ENCODE results near the gene S100A3.
A peak's percentile ranks its signal among the peaks of the same experiment; 100 is the strongest.

Gene S100A3

GRCh38 chr1:153547560-153548551 lies 1.2 kb downstream of the S100A3 start:
- no peak for DNase-seq

GRCh38 chr1:153546796-153547559 lies 2.1 kb downstream of the S100A3 start:
- no peak for DNase-seq

- no peak for DNase-seq
These were observed 2.7 kb downstream of the S100A3 start for GRCh38 chr1:153546371-153546770.

DNA sequence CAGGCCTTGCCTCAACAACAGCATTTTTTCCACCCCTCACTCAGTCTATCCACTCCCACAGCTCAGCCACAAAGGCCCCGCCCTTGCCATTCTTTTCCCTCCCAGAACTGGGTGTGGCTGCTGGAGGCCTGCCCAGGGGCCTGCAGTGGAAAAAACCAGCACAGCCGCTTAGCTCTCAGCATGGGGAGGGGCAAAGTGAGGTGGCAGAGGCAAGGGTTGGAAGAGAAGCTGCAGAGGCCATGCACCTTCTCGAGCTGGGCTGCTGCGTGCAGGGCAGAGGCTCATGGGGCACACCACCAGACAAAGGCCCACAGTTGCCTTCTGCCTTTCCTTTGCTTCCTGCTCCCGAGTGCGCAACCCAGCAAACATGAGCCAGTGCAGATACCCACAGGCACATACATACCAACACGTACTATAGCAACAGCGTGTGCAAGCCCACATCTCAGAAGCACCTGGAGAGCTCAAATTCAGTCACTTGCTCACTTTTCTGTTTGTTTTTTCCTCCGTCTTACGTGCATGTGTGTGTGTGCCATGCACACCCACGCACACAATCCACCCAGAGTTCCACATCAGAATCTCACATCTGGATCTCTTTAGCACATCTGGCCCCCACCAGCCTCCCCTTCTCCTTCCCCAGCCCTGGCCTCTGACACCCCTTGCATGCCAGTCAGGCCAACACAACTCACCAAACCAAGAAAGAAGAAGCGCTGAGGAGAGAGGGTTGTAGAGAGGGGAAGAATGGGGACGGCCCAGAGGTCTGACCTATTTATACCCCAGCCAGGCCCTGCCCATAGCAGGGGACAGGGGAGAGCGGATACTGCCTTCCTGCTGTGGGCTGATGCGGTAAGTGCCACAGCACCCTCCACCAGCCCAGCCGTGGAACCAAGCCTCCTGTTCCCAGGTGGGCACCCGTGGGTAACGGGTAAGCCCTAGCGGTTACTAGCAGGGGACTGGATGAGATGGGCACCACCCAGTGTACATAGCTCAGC lies 3.7 kb downstream of the S100A3 start, which contains the start of gene S100A4:
Gene S100A4 (minus strand): TSS at position 740 of the 989 bp plus-strand sequence. CDS start 1,012 bp downstream, outside the sequence.
- DNase-seq: peak; percentile 75

- no peak for DNase-seq
These were observed 4.5 kb downstream of the S100A3 start for GRCh38 chr1:153544453-153545066.

- DNase-seq: no peak
These were observed 5.3 kb downstream of the S100A3 start for GRCh38 chr1:153543736-153544135.

DNA sequence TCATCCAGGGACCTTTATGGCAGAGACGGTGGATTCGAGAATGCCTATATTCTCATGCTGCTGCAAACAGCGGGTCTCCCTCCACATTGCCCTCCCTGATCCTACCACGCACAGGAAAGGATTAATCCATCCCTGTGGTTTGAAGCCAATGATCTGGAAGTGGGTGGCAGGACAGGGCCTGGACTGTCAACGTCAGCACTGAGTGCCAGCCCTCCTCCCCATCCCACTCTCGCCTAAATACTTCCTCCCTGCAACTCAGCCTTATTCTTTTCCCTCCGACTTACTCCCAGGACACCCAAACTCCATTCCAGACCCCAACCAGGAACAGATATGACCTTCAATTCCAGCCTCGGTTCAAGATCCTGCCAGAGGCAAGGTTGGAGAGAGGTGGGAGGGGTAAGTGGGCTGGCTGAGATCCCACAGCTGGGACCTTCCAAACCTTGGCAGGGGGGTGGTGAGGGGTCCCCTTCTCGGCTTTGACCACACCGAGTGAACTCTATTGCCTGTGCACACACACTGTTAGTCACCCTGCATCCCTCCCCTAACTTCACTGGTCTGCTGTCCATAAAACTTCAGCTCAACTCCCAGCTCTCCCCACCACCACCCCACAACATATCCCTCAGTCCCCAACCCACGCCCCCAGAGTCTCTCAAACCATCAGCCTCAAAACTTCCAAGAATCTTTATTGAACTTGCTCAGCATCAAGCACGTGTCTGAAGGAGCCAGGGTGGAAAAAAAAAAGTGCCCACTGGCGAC lies 5.9 kb downstream of the S100A3 start:
- no peak for DNase-seq

GRCh38 chr1:153541641-153542590 lies 7.1 kb downstream of the S100A3 start:
- no peak for DNase-seq

DNA sequence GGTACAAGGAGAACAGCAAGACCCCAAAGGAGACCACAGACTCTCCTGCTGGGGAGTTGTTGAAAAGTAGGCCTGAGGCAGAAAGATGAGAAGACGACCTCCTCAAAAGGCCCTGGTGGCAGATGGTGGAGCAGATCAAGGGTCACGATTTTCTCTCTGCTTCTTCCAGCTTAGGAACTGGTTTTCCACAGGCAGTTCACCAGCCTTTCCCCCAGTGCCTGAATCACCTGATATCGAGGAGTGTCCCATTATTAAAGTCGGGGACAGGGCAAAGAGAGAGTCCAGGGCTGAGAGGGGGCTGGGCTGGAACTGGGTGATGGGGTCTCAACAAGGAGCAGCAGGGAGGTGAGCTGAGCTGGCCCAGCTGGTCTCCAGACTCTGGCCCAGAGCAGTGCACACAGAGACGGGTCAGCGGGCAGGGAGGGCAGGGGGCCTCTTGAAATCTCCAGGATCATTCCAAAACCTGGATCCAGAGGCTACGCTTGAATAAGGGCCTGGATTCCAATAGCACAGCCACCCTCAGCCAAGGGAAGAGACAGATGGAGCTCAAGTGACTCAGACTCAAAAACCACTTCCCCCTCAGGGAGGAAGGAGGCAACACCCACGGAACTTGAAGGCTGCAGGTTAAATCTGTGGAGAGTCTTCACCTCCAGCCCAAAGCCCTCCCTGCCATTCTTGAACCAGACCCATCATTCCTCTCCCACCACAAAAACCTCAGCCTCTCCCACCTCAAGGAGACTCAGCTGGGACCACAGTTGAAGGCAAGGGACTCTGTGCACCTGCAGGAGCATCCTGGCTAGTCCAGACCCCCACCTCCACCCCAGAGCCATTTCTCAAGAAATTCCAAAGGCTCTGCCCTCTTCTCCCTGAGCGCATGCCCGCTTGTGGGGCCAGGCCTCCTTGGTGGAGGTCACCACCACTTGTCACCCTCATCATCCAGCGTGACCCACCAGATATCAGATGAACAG lies 8.4 kb downstream of the S100A3 start, which contains the start of gene S100A5:
Gene S100A5 (minus strand): TSS at position 541 of the 968 bp plus-strand sequence. CDS start 743 bp downstream, outside the sequence.
- peak; percentile 60 for DNase-seq

DNA sequence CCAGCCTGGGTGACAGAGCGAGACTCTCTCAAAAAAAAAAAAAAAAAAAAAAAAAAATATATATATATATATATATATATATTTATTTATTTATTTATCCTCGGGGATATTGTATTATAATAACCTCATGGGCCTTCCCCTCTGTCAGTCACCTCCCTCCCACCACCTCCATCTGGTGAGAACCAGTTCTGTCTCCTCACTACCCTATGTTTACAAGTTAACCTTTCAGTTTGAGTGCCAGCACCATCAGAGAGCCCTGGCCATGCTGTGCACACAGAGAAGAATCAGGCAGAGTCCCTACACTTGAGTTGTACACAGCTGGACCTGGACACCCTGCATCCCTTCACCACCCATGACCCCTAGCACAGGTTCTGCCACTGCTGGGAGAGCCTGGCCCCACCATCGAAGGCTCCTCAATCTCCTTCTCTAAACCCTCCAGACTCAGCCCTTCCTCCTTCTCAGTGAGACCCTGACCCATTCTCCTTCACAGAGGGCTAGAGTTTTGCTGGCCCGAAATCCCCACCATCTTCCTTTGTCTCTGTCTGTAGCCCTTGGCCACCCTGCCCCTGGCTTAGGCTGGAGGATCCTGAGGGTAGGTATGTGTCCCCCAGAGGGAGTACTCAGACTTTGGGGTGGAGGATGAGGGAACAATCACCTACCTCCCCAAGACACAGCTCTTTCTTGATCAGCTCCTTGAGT lies 9.5 kb downstream of the S100A3 start:
- no peak for DNase-seq

DNA sequence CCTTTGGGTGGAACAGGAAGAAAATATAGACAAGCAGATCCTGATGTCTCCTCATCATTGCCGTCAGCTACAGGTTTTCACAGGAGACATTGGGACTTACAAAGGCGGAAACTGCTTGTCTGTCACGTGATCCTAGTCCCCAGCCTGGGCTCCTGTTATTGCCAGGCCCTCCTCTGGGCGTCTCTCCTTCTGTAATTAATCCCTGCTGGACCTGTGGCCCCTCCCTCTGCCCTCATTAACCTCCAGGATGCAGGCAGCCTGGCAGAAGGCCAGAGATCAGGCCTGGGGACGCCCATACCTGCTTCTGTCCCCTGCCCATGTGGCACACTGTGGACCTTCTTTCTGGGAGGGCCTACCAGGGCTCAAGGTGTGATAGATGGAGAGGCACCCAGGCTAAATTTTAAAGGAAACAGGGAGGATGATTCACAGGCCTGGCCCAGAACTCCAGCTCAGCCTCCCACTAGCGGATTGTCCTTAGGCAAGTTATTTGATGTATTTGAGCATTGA lies 10.7 kb downstream of the S100A3 start:
- DNase-seq: no peak

GRCh38 chr1:153537376-153537730 lies 11.7 kb downstream of the S100A3 start:
- DNase-seq: no peak

GRCh38 chr1:153536671-153537375 lies 12.2 kb downstream of the S100A3 start:
- DNase-seq: no peak

DNA sequence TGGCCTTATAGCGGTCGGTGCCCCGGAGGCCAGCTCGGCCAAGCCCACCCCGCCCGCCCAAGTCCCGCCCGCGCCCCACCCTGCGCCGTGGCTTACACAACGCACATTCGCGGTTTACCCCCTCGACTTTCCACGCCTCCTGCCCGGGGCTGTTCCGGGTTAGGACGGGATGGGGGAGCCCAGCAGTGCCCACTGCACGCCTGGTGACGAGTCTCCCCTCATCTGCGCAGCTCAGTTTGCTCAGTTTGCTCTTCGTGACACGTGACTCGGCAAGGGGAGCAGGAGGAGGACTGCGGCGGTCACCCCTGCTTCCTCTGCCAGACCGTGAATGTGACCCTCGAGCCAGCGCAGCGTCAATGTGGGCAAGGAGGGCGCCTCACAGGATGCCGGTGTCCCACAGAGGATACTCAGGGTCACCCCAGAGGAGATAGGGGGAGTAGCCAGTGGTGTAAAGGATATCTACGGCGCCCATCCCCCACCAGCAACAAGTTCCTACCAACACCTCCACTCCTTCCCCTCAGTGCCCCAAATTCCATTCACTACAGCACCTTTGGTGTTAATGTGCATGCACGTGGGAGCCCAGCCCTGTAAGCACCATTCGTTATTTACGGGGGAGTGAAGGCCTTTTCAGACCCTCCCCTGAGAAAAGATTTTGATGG lies 12.9 kb downstream of the S100A3 start:
- peak; percentile 86 for DNase-seq

- DNase-seq: peak; percentile 36
These were observed 13.6 kb downstream of the S100A3 start, which contains the start of gene S100A6 for GRCh38 chr1:153535242-153536011. Gene S100A6, minus strand, starts transcription at chr1:153535991. Its CDS starts 652 bp downstream, at chr1:153535339.

DNA sequence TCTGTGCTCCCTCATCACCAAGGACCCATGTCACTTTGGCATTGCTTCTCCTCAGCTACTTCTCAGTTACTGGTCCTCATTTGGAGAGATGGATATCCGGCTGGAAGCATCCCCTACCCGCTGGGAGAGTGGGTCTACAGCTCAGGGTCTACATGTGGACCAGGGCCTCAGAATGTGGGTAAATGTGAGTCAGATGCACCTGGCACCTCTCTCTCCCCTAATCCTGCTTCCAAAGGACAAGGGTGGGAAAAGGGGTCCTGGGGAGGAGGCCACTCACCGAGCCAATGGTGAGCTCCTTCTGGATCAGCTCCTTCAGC lies 14.2 kb downstream of the S100A3 start:
- no peak for DNase-seq

Data from activated gamma-delta T cell treated with Interleukin-2 at 50 U/mL for 16 hours (primary cell).